Islet of Langerhans (tissue), 1 donor: ENCODE results near the gene CH25H.
A peak's percentile ranks its signal among the peaks of the same experiment; 100 is the strongest.

ENCODE experiments used
- FAIRE-seq: peaks from one replicate; lab custom pipeline; 2011; peaks lifted over from hg19 to GRCh38; lab: Jason Lieb, UNC

Gene CH25H

DNA sequence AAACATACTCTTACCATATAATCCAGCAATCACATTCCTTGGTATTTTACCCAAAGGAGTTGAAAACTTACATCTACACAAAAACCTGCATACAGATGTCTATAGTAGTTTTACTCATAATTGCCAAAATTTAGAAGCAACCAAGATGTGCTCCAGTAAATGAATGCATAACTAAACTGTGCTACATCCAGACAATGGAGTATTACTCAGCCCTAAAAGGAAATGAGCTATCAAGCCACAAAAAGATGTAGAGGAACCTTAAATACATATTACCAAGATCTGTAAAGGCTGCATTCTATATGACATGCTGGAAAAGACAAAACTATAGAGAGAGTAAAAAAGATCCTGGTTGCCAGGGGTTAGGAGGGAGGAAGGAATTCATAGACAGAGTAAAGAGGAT lies 21.8 kb upstream of the CH25H start:
- no peak for FAIRE-seq

DNA sequence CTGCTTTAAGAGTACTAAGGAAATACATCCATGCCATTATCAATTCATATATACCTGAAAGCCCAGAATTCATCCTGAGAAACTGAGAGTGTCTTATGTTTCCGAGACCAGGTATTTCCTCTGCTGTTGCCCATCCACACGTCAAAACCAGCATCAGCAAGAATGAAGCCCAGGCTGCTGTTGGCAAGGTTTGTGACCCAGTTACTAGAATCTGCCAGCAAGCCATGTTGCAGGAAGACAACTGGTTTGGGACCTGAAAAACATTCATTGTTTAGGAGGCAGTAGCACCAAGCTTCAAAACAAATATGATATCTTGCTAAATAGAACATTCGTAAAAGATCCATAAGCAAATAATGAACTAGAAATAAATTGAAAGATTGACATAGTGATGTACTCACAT lies 21.0 kb upstream of the CH25H start:
- no peak for FAIRE-seq

DNA sequence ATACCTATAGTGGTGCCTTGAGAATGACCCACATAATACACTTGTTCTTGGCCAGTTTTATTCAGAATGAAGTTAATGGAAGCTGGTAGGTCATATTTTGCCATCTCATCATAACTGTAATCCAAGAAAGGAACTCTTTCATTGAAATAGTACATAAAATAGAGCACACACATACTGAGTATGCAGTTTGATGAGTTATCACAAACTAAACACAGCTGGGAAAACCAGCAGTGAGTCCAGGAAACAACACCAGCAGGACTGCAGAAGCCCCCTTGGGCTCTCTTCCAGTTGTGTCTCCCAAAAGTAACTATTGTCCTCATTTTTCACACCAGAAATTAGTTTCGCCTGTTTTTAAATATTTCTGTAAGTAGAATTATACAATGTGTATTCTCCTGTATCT lies 19.8 kb upstream of the CH25H start:
- no peak for FAIRE-seq

DNA sequence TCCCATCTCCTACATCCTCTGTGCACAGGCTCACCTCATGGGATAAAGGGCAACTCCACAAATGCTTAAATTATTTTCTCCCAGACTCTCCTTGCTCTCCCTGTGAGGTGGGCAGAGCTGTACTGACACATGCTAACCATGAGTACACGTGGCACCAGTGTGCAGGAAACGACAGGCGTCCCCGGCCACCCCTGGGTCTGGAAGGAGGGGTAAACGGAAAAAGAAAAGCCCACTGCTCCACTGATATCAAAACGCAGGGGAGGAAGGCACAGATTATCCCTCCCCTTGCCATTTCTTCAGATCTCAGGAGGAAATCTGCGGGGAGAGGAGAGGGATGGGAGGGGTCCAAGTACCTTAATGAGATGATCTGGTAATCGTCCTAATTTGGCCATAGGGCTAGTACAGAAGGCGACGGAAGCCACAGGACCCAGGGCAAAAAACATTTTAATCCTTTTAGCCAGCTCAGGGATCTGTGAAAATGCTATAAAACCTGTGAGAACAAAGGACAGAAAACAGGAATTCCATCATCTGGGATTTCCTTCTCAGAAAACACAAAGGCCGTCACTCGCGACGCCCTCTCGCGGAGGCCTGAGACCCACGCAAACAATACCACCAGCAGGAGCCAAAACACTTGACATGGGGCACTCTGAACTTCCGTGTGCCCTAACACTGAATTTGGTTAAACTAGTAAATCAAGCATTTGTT lies 17.8 kb upstream of the CH25H start:
- no peak for FAIRE-seq

DNA sequence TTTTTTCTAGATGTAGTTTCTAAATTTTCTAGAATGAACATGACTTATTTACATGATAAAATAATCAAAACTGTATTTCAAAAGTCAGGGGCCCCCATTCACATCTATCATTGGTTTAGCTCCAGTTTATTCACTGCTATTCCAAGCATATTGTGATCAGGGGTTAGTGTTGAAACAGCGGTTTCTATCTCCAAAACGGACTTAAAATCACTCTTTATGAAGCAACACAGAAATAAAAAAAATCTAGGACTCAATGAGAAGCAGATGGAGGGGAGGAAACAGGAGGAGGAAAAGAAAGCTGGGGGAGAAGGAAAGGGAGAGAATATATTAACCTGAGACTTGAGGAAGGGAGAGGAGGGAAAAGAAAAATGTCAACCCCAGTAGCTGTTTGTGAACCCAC lies 14.8 kb upstream of the CH25H start:
- FAIRE-seq: no peak

DNA sequence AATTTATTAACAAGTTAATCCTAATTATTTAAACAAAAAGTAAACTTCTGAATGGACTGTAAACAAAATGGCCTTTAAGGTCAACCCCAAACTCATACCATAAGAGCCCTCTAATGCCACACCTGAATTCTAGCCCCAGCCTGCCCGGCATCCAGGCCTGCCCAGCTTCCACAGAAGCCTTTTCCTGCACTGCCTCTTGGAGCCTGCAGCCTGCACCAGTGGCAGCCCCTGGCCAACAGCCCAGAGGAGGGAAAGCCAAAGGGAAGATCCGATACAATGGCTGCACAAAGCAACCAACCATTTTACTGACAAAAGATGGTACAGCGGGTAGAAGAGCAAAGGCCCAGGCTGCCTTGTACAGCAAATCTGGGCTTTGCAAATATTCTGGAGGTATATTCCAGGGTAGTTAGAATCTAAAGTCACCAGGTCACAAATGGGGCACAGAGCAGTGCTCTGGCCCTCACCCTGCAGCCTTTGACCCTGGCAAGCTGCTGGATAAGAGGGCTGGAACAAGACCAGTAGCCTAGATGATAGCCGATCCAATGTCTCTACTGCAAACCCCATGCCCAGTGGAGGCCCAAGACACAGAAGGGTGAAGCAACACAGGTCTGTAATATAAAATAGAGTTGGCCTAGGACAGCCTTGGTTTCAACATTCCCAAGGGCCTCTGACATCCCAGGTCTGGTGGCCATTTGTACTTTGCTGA lies 12.5 kb upstream of the CH25H start:
- FAIRE-seq: no peak

DNA sequence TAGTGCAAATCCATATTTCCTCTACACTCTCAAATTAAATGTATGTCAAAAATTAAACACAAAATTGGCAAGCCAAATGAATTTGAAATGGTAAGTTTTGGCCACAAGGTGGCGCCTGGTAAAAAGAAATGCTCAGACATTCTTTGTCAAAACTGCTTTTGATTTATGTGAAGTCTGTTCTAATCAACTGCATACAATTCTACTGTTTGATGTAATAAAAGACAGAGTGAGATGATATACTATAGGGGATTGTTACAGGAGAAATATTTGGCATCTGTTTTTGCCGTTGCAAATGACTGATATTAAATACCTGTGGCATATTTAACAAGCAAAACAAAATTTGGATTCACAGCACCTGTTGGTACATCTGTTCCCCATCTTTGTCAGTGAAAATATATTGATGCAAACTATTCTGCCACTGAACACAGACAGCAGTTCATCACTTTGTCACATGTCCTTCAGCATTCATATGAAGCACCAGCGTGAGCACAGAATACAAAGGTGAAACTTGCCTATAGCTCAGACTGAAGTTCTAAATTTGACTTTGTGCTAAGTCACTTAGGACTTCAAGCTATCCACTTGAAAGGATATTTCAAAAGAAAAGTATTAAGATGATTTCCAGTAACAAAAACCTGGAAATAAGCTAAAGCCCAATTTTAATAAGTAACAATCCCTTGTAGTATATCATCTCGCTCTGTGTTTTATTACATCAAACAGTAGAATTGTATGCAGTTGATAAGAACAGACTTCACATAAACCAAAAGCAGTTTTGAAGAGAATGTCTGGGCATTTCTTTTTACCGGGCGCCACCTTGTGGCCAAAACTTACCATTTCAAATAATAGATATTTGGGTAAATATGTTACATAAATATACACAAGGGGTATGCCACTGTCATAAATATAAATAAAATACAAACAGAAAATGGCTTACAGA lies 10.2 kb upstream of the CH25H start:
- FAIRE-seq: peak; percentile 100

DNA sequence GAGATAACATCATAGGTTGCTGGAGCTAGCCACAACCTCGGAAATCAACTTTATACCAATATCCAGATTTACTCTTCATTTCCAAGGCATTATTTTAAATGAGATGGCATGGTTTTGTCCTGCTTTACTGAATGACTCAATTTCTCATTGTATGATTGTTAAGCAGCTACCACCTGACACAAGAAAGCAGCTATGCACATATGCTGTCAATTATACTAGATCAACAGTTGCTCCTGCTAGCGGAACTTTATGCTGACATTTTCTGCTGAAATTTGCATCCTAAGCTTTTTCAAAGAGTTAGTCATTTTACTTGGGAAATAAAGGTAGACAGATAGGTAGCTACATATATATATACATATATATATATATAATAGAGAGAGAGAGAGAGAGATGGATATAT lies 8.9 kb upstream of the CH25H start:
- no peak for FAIRE-seq

DNA sequence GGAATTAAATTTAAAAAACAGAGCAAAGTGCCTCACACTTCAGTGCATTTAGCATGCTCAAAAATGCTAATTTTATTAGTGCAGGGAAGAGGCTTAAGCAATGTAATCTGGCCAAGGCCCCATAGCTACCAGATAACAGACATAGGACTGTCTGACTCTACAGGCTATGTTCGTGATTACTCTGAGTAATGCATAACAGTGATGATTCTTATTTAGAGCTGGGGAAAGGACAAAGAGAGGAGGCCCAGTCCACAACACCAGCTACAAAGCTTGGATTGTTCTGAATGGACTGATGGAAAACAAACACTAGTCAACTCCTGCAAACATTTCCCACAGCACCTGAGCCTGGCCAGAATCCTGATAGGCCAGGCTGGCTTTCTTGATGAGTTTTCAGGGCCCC lies 8.4 kb upstream of the CH25H start:
- FAIRE-seq: no peak

DNA sequence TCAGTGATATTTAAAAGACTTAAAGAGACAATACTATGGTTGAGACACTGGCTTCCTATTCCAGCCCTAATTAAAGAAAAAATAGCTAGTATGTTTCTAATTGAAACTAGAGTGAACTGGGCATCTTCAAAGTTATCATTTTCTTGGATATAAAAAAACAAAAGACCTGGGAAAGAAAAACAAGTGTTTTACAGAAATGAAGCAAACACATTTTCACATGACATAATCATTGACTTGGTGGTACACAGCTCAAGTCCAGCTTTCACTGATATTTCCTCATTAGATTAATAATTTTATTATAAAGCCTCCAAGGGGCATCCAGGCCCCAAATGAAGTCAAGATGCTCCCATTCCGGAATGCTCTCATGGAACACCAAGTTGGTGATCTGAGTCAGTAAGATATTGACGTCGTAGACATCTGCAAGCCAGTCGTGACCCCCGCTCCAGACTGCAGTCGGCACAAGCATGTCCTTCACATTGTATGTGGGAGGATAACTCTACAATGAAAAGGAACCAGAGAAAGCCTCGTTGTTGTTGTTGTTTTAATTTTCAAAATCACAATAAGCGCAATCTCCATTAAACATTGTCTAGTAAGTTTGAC lies 7.5 kb upstream of the CH25H start:
- FAIRE-seq: no peak

DNA sequence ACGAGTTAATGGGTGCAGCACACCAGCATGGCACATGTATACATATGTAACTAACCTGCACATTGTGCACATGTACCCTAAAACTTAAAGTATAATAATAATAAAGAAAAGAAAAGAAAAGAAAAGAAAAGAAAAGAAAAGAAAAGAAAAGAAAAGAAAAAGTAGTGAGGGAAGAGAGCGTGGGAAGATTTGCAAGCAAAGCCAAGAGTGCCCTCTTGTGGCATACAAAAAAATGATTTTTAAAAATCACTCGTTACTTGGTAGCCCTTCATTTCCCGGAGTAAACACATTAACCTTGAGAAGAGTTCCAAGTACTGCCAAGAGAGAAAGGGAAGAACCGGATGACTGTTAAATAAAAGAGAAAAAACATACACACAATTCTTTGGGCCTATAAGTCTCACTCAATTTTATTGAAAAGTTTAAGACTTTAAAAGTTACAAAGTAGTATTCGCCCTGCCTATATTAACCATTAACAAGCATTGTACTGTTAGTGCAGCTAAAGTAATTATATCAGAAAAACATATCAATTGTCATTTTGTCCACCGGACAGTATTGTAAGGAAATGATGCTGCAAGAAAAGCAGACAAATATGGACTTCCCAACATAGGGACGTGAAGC lies 6.2 kb upstream of the CH25H start:
- FAIRE-seq: peak; percentile 97

DNA sequence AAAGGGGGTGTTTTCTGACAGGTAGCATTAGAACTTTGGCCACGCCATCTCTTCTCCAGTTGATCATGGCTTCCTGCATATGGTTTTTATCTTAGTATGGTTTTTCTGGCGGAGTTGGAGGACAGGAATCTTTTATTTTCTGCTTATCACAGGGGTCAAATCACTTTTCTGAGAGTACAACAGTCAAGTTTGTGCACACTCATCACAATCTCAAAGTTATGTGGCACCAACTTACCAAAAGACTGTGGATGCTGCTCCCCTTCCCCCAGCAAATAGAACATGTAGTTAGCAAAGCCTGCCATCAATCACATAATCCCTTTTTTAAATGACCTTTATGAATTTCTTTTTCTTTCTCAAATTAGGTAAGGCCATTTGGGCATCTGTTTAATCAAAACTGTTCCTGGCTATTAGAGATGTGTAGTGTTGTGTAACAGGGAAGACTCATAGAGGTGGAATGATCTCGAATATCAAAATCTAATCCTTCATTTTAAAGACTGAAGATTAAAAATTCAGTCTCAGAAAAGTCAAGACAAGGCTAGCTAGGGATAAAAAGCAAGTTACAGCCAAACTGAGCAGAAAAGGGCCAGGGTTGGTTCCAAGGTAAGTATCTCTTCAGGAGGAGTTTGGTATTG lies 3.8 kb upstream of the CH25H start:
- FAIRE-seq: no peak

DNA sequence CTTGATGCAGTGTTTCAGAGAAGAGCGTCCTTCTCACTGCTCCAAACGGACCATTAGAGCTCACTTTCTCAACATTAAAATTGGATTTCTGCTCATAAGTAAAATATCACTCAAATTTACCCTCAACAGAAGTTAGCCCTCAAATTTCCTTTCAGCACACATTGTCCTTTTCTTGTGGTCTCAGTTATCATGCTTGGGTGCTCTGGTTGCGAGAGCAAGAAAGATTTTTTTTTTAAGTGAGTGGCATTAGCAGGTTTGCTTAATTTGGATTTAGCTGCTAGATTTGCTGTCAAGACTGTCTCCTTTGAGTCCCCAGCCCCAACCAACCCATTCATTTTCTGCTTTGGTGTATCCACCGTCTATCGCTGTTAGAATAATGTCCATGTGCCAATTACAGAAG lies 2.6 kb upstream of the CH25H start:
- FAIRE-seq: no peak

DNA sequence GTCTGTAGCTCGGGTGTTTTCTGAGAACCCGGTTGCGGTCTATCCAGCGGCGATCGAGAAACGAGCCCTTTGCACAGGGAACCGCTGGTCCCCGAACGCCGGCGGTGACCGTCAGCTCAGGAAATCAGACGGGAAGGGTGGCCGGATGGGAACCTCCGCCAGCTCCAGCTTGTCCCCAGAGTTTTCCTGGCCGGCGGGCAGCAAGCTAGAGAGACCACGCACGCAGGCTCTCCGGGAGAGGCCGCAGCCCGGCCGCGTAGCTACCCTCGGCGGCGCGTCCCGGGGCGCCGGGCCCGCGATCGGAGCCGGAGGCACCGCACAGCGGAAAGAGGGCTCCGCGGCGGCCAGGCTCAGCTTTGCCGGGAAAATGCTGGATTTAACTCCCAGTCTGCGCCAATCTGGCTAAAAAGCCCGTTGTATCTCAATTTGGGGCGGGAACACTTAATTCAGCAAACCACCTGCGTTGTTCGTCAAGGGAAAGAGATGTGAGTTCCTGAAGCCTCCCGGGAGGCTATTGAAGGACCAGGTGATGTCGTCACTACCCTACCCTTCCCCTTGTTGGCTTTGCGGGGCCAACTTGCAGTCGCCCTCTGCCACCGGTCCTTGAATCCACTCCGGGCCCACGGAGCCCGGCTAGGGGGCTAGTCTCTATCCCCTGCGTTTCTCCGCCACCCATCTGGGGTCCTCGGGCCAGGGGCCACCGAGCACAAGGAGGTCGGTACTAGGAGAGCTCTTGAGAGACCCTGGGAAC lies 859 bp upstream of the CH25H start:
- no peak for FAIRE-seq

DNA sequence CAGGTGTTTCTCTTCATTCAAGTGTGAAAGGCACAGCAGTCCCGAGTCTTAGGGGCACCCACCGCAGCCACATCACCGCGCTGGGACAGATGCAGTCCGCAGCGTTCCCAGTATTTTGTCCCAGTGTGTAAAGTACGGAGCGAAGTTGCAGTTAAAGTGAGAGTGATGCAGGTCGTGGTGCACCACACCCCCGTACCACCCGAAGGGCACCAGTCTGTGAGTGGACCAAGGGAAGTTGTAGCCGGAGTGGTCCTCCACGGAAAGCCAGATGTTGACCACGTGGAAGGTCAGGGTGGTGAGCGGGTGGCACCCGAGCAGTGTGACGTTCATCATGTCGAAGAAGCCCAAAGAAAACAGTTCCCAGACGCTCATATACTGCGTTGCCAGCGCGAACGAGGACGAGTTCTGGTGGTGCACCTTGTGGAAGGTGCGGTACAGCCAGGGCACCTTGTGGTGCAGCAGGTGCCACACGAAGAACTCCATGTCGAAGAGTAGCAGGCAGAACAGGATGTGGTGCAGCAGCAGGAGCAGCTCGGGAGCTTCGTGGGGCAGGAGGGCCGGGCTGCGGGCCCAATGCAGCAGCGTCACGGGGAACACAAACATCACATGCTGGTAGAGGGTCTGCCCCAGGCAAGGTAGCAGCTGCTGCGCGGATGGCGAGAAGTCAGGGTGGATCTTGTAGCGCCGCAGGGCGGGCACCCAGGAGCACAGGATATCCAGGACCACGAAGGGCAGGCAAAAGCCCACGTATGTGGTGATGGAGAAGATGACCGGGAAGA lies 526 bp downstream of the CH25H start:
- FAIRE-seq: no peak

DNA sequence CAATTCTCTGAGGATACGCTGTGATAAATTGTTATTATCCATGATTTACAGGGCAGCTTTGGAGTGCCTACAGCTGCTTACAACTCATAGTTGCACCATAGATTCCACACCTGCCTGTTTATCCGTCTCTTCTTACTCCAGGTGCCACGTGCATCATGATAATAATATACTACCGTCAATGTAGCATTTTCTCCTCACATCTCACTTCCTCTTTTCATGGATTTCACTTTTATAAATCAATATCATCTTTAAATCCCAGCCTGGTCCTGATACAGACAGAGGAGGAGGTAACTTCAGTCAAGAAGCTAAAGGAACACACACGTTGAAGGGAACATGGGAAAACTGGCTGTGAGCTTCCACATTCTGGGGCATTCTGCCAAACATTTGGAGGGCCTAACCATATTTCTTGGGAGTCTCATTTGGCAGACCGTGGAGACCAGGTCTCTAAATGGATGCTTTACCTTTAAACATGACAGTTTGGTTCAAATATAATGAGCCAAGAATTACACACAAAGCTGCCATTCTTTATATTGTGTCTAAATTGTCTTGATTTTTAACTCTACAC lies 2.4 kb downstream of the CH25H start:
- FAIRE-seq: no peak

DNA sequence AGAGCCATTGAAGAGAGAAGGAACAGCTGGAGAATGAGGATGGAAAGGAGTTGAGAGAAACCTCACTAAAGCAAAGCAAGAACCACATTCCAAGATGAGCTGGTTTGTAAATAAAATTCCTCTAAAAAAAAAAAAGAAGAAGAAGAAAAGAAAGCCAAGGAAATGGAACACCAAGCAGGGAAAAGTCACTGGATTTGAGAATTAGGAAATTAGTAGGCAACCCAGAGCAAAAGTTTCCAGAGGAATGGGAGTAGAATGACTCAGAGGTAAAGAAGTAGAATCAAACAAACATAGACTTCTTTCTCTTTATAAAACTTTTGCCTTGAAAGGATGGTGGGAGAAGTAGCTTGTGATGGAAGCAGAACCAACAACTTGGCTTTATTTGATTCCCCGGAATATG lies 3.9 kb downstream of the CH25H start:
- no peak for FAIRE-seq

DNA sequence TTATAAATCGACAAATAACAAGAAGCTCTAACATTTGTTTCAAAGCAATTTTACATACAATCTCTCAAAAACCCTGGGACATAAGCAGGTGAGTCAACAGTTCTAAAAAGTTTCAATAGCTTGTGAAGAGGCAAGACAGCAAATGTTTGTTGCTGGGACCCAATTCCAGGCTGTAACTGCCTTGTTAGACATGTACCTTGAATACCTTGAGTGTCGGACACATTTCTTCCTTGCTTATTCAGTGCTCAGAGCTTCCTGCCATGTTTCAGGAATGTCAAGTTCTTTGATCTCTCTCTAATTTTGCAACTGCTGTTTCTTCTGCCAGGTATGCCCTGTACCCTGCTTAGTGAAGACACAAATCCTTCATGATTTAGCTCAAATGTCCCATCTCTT lies 5.1 kb downstream of the CH25H start:
- FAIRE-seq: no peak

DNA sequence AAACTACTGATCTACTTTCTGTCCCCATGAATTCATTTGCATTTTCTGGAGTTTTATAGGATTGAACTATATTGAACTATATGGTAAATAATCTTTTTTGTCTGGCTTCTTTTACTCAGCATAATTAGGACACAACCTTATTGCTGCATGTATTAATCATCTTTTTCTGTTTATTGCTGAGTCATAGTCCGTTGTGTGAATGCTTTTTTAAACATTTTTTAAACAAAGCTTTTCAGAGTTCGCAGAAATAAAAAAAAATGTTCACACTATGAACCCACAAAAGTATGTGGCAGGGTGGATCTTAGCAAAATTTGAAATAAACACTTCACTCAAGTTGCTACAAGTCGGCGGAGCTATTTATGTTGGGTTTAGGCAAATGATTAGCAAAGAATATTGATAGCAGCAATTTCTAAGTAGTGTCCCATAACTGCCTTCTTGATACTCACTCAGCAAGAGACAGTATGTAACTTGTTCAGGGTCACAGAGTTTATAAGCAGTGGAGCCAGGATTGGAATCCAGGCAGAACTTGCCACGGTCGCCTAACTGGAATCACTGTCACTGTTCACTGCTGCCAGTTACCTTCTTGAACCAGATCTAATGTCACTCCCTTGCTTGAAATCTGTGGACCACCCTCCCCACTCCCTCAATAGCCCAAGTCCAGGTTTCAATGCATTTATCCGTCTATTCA lies 5.6 kb downstream of the CH25H start:
- no peak for FAIRE-seq
